ENCODE measurements around the gene PRKCZ. TPM values are rescaled to one million over a fixed set of nuclear protein-coding genes. Genes with fewer than 3 reads are reported as not detected.

Gene PRKCZ
- total and polyA plus RNA-seq, 2 experiments from 2014 or later, result 26.2 to 36.9 TPM

- H3K9me3 Mint-ChIP-seq, result no peaks in the 10 kb centered on the region; the same call in 2 of the 3 replicates
- Histone ChIP-seq H3F3A (replicated peaks; ENCODE audit: low read depth) (no peaks in the 10 kb centered on the region), H3K4me2 (no peak overlapping the region), H3K27me3 (ENCODE audit: insufficient read depth) (no peaks in the 10 kb centered on the region), H4K20me1 (replicated peaks; ENCODE audit: insufficient read depth) (no peaks in the 10 kb centered on the region), H3K4me3 (no peak overlapping the region), H3K9me2 (ENCODE audit: insufficient read depth) (no peaks in the 10 kb centered on the region), H3K36me3 (ENCODE audit: insufficient read depth) (no peaks in the 10 kb centered on the region), H3K27ac (ENCODE audit: low read depth) (no peak overlapping the region), H2AFZ (no peak overlapping the region), H3K79me2 (replicated peaks; ENCODE audit: insufficient read depth) (peaks cover 10% of the 10 kb centered on the region; the same call in 1 of the 2 replicates), H3K4me1 (ENCODE audit: insufficient read depth) (peaks cover 4% of the 10 kb centered on the region; the same call in 1 of the 2 replicates)
- H3K27me3 Mint-ChIP-seq (ENCODE audit: insufficient read depth, low read depth, poor library complexity), result peaks cover 4% of the 10 kb centered on the region
- peaks cover 16% of the 10 kb centered on the region for H3K4me1 Mint-ChIP-seq
- ATAC-seq, result no peak
- no peak for DNase-seq (ENCODE audit: low spot score)
- H3K27ac Mint-ChIP-seq, result no peak overlapping the region
- TF ChIP-seq CREB1 (CRISPR knock-in tag; IDR thresholded peaks at IDR 0.05; ENCODE audit: low read depth), result no peak
- no peak for TF ChIP-seq STAT1 (IDR thresholded peaks at IDR 0.05; ENCODE audit: unreplicated experiment)
- no peak for TF ChIP-seq POLR2AphosphoS5 (IDR thresholded peaks at IDR 0.05; ENCODE audit: low read depth)
- TF ChIP-seq NANOG (IDR thresholded peaks at IDR 0.05; ENCODE audit: borderline replicate concordance), result no peak
- TF ChIP-seq ZNF114 (CRISPR knock-in tag; IDR thresholded peaks at IDR 0.05), result no peak
- TF ChIP-seq ZNF462 (CRISPR knock-in tag; IDR thresholded peaks at IDR 0.05), result no peak
- no peak for TF ChIP-seq ZNF331 (CRISPR knock-in tag; IDR thresholded peaks at IDR 0.05; ENCODE audit: low read depth)
- no peak for TF ChIP-seq EZH2phosphoT487 (IDR thresholded peaks at IDR 0.05; ENCODE audit: unreplicated experiment)
- no peak for TF ChIP-seq EZH2 (IDR thresholded peaks at IDR 0.05; ENCODE audit: low read depth, unreplicated experiment)
- TF ChIP-seq REST (IDR thresholded peaks at IDR 0.05; ENCODE audit: unreplicated experiment), result no peak
- no peak for TF ChIP-seq JUNB (IDR thresholded peaks at IDR 0.05; ENCODE audit: unreplicated experiment)
- no peak for TF ChIP-seq CTCF (conservative IDR thresholded peaks at IDR 0.05; ENCODE audit: low read depth in 2 of 2)
- no peak overlapping the region for H3K4me3 Mint-ChIP-seq
- H3K36me3 Mint-ChIP-seq (ENCODE audit: low read depth), result no peaks in the 10 kb centered on the region
Measured at GRCh38 chr1:2089051-2089450, 38.8 kb downstream of the PRKCZ start.
